Esophagus muscularis mucosa (tissue), 4 donors: ENCODE measurements around the gene CD46.

ENCODE experiments used
- EP300 ChIP-seq: sonication (generic); formaldehyde crosslinking; IDR thresholded peaks from one replicate; pipeline ENCODE4 v1.6.1; 2017; ENCODE audit warnings: antibody characterized with exemption
- POLR2A ChIP-seq: fragments of 450-650 bp; IDR thresholded peaks from one replicate; pipeline ENCODE4 v1.6.1; 2017; ENCODE audit warnings: antibody characterized with exemption, moderate library complexity, mild to moderate bottlenecking, low read depth
- POLR2AphosphoS5 ChIP-seq, 2 donors: sonication (generic); formaldehyde crosslinking; IDR thresholded peaks; one replicate each; pipeline ENCODE4 v1.6.1; 2017; ENCODE audit warnings: antibody characterized with exemption in 2 of 2
- TF ChIP-seq, protein P1 (sequence below), 3 experiments: fragments of 200-600 bp in 2 of 3; fragments of 450-650 bp in 1 of 3; sonication (generic) in 2 of 3; IDR thresholded peaks; one replicate each; pipeline ENCODE4 v1.5.1; 2017 to 2019; ENCODE audit warnings: antibody characterized with exemption in 3 of 3, mild to moderate bottlenecking in 2 of 3, moderate library complexity in 1 of 3

DNA sequence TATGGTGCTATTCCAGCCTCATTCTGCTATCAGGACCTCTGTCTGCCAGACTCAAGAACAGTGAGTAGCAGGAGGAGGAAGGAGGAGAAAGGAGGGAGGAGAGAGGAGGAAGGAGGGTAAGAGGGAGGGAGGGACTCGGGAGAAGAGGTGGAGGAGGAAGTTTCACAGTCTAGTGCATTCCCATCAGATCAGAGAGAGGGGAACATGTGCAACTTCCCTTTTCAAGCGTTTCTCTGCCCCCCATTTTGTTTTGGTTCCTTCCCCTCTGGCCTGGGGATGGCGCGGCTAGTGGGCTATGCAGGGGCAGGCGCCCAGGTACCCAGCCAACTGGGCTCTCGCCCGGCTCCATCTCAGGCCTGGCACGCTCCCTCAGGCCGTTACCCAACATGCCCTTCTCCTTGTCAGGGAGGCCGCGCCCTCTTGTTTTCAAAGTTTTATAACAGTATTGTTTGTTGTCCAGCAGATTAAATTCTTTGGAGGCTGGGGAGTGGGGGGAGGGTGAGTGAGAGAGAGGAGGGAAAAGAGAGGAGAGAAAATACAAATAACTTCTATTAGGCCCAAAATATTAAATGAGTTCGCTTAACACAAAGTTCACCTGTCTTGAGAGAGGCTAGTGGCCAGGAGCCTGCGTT is 56.0 kb downstream of the CD46 start:
- TF ChIP-seq POLR2A (no peak), EP300 (no peak), POLR2AphosphoS5 (IDR thresholded peaks at IDR 0.05) (peak in 1 of 2 donors; percentile 28)
- TF ChIP-seq, protein P1, sequence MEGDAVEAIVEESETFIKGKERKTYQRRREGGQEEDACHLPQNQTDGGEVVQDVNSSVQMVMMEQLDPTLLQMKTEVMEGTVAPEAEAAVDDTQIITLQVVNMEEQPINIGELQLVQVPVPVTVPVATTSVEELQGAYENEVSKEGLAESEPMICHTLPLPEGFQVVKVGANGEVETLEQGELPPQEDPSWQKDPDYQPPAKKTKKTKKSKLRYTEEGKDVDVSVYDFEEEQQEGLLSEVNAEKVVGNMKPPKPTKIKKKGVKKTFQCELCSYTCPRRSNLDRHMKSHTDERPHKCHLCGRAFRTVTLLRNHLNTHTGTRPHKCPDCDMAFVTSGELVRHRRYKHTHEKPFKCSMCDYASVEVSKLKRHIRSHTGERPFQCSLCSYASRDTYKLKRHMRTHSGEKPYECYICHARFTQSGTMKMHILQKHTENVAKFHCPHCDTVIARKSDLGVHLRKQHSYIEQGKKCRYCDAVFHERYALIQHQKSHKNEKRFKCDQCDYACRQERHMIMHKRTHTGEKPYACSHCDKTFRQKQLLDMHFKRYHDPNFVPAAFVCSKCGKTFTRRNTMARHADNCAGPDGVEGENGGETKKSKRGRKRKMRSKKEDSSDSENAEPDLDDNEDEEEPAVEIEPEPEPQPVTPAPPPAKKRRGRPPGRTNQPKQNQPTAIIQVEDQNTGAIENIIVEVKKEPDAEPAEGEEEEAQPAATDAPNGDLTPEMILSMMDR (IDR thresholded peaks at IDR 0.05): no peak
